Ovary (tissue), 9 donors: ENCODE data around the gene FAT1. TPM values are rescaled to one million over a fixed set of nuclear protein-coding genes. Genes with fewer than 3 reads are reported as not detected.

ENCODE experiments used
- DNase-seq, 5 donors: peaks; one replicate each; pipeline ENCODE4 v3.0.0-alpha.2; 2019 to 2020
- H3K27ac ChIP-seq, 2 donors: fragments of 200-600 bp; one replicate each; pipeline versions ENCODE4 v1.5.1 to v1.8.0; 2019 to 2022
- H3K27me3 ChIP-seq: fragments of 200-600 bp; one replicate; pipeline ENCODE4 v1.8.0; 2022
- H3K36me3 ChIP-seq: fragments of 200-600 bp; sonication (generic); one replicate; pipeline ENCODE4 v1.5.1; 2019
- H3K4me1 ChIP-seq: one replicate; pipeline ENCODE4 v1.8.1; 2013; ENCODE audit warnings: mild to moderate bottlenecking, moderate library complexity; ENCODE audit not compliant: insufficient read depth
- H3K4me3 ChIP-seq: fragments of 200-600 bp; sonication (generic); one replicate; pipeline ENCODE4 v1.5.1; 2017
- H3K9me3 ChIP-seq, 2 donors: fragments of 200-600 bp in 1 of 2; sonication (generic) in 1 of 2; one replicate each; pipeline versions ENCODE4 v1.5.1 to v1.8.1; 2013 to 2019; ENCODE audit warnings: mild to moderate bottlenecking in 1 of 2, moderate library complexity in 1 of 2
- EP300 ChIP-seq: sonication (generic); formaldehyde crosslinking; IDR thresholded peaks from one replicate; pipeline ENCODE4 v1.6.1; 2017; ENCODE audit warnings: antibody characterized with exemption
- POLR2A ChIP-seq: fragments of 450-650 bp; IDR thresholded peaks from one replicate; pipeline ENCODE4 v1.6.1; 2017; ENCODE audit warnings: antibody characterized with exemption, mild to moderate bottlenecking, moderate library complexity
- WGBS, 3 donors: extraction: QIAGEN DNeasy Blood & Tissue Kit in 1 of 3; methylation state at CpG; one replicate each; pipeline versions ENCODE4 v1.1.5 to v1.1.7; 2013 to 2017; 5-methylcytosine and 5-hydroxymethylcytosine counted together
- intact Hi-C, 4 donors: fragments of 100-400 bp; cut with DNase I; formaldehyde crosslinking; loops; one replicate each; pipeline versions ENCODE4 v1.11.0 to v1.15.1; 2022 to 2023
- polyA plus RNA-seq, 2 donors: library from polyadenylated mRNA; stranded (reverse); fragments of 200-250 nt in 1 of 2; fragments of 350-450 nt in 1 of 2; fragmentation: Illumina TruSeq in 1 of 2; extraction: RNeasy Lipid Tissue Mini Kit (QIAGEN cat#74804) in 1 of 2; gene quantifications; one replicate each; pipeline ENCODE4 v1.2.3, GENCODE V29; 2013 to 2014
- total RNA-seq, 7 donors: library from RNA; depleted of rRNA in 2 of 7; stranded (reverse); fragments of >200 nt in 2 of 7; fragmentation: NEBNext Ultra II Directional in 3 of 7; extraction: Animal tissue kit (Norgen Biotek cat#: 25700) in 3 of 7; gene quantifications; one replicate each; pipeline versions ENCODE4 v1.1.0 to v1.2.4, GENCODE V29; 2016 to 2023
- TF ChIP-seq, protein P1 (sequence below), 3 donors: fragments of 450-650 bp in 2 of 3; fragments of 200-600 bp in 1 of 3; IDR thresholded peaks; one replicate each; pipeline versions ENCODE4 v1.5.1 to v1.8.0; 2016 to 2022; ENCODE audit warnings: antibody characterized with exemption in 3 of 3, mild to moderate bottlenecking in 1 of 3
- donor health status: DM: no; HTN: no; CAD: no; lungs with moderate emphysema.
- donor health status: DM: no; HTN: no; CAD: no.
- donor health status: Bipolar disorder and iron deficiency.
- donor health status: DM: yes; HTN: yes; CAD: no.
- donor health status: DM: no; HTN: no; CAD: no.
- donor health status: DM: yes; HTN: yes; CAD: no.

The FAT1 gene
- total and polyA plus RNA-seq, 9 donors, result 20.5 to 78.6 (median 46.6) TPM

DNA sequence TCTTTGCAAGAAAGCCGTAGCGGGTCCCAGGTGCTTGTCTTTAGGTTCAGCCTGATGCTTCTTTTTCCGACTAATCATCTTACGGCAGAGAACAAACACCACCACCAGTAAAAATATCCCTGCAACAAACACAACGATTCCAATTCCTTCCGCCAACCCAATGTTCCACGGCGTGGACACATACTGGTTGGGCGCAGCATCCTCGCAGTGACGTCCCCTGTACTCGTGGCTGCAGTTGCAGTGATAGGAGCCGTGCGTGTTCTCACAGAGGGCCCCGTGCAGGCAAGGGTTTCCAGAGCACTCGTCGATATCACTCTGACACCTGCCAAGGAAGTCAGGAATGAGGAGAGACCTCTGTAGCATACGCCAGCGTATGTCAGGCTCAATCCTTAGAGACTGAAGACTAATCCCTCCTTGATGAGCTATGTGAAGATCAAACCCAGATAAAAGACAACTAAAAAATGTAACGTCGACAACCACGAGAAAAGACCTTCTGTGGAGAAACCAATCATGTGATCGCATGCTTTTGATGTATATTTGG lies 126.7 kb downstream of the FAT1 start:
- TF ChIP-seq EP300, result no peak
- no peak for TF ChIP-seq POLR2A
- TF ChIP-seq, protein P1, sequence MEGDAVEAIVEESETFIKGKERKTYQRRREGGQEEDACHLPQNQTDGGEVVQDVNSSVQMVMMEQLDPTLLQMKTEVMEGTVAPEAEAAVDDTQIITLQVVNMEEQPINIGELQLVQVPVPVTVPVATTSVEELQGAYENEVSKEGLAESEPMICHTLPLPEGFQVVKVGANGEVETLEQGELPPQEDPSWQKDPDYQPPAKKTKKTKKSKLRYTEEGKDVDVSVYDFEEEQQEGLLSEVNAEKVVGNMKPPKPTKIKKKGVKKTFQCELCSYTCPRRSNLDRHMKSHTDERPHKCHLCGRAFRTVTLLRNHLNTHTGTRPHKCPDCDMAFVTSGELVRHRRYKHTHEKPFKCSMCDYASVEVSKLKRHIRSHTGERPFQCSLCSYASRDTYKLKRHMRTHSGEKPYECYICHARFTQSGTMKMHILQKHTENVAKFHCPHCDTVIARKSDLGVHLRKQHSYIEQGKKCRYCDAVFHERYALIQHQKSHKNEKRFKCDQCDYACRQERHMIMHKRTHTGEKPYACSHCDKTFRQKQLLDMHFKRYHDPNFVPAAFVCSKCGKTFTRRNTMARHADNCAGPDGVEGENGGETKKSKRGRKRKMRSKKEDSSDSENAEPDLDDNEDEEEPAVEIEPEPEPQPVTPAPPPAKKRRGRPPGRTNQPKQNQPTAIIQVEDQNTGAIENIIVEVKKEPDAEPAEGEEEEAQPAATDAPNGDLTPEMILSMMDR (IDR thresholded peaks at IDR 0.05), result no peak
- Histone ChIP-seq H3K27ac (no peak overlapping the region), H3K4me1 (no peaks in the 10 kb centered on the region), H3K9me3 (no peaks in the 10 kb centered on the region), H3K36me3 (no peaks in the 10 kb centered on the region), H3K27me3 (no peaks in the 10 kb centered on the region), H3K4me3 (no peak overlapping the region)
- WGBS, 3 donors, result 96 to 97% (median 96%) methylated on average over 23 of the region's 23 CpGs
- intact Hi-C loops, result no loop called here
- no peak for DNase-seq

DNA sequence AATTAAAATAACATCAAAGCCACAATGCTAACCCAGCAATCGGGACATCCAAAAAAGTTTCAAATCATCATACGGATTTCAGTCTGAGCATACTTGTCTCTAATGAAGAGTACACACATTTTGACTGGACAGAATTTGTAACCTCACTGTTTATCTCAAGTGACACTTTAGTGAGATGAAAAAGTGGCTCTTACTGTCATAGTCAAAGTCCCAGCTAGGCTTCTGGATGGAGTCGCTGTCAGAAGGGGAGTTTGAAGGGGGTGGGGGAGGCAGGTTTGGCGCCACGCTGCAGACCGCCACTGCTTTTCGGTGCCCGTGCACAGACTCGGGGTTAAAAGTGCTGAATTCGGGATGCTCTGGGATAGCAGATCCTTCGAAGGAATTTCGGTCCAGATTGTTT lies 127.3 kb downstream of the FAT1 start:
- no peak overlapping the region for H3K4me3 ChIP-seq
- H3K4me1 ChIP-seq, result no peaks in the 10 kb centered on the region
- no peaks in the 10 kb centered on the region for H3K9me3 ChIP-seq
- no peaks in the 10 kb centered on the region for H3K36me3 ChIP-seq
- TF ChIP-seq EP300, result no peak
- TF ChIP-seq POLR2A, result no peak
- TF ChIP-seq, protein P1 (IDR thresholded peaks at IDR 0.05), result no peak
- DNase-seq, result no peak
- intact Hi-C loops, result no loop called here
- no peaks in the 10 kb centered on the region for H3K27me3 ChIP-seq
- 95 to 96% (median 95%) methylated on average over 12 of the region's 12 CpGs for WGBS, 3 donors
- no peak overlapping the region for H3K27ac ChIP-seq

DNA sequence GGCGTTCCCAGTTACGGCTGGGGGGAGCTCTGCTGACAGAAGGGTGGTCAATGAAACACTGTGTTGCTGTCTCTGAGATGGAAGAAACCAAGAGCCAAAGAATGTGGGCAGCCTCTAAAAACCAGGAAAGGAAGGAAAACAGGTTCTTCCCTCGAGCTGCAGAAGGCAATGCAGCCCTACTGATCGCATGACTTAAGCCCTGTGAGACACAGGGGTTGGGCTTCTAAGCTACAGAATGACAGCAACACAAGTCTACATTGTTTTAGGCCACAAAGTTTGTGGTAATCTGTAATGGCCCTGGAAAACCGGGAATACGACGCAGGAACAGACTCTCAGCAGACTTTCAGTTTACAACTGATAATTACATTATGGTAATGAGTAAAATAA lies 130.1 kb downstream of the FAT1 start:
- H3K4me3 ChIP-seq, result no peak overlapping the region
- no peak overlapping the region for H3K27ac ChIP-seq
- no peaks in the 10 kb centered on the region for H3K27me3 ChIP-seq
- whole genome bisulfite sequencing, 3 donors, result 78 to 95% (median 93%) methylated on average over 7 of the region's 7 CpGs
- intact Hi-C loops, result no loop called here
- DNase-seq, result no peak
- TF ChIP-seq, protein P1 (IDR thresholded peaks at IDR 0.05), result no peak
- TF ChIP-seq POLR2A, result no peak
- no peak for TF ChIP-seq EP300
- H3K4me1 ChIP-seq, result no peaks in the 10 kb centered on the region
- H3K36me3 ChIP-seq, result no peaks in the 10 kb centered on the region
- no peaks in the 10 kb centered on the region for H3K9me3 ChIP-seq

DNA sequence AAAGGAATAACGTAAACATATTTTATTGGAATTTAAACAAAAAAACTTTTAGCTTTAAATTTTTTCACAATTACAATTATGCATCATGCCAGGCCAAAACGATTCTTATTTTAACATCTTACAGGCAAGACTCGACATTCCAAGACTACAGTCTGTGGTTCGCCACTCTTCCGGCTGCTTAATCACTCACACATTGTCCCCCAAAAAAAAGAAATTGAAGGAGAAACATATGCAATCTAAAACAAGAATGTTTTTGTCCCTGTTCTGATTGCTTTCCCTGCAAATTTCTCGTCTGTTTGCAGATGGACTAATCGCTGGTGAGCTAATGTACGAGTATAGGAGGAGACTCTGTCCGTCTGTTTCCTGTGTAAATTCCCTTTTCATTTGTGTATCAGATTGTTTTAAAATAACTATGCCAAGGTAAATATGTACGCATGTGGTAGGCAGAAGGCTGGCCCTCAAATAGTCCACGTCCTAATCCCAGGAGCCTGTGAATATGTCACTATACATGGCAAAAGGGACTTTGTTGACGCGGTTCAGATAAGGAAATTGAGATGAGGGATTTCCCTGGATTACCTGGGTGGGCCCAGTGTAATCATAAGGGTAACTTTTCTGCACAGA lies 130.6 kb downstream of the FAT1 start:
- TF ChIP-seq, protein P1 (IDR thresholded peaks at IDR 0.05), result no peak
- TF ChIP-seq POLR2A (no peak), EP300 (no peak)
- Histone ChIP-seq H3K4me1 (no peaks in the 10 kb centered on the region), H3K27ac (no peak overlapping the region), H3K4me3 (no peak overlapping the region), H3K9me3 (no peaks in the 10 kb centered on the region), H3K27me3 (no peaks in the 10 kb centered on the region), H3K36me3 (no peaks in the 10 kb centered on the region)
- WGBS, 3 donors, result 90 to 91% (median 90%) methylated on average over 13 of the region's 13 CpGs
- intact Hi-C loops, result no loop called here
- DNase-seq, result no peak
